ENCODE data around the gene HILPDA.

The HILPDA gene, protein sequence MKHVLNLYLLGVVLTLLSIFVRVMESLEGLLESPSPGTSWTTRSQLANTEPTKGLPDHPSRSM

DNA sequence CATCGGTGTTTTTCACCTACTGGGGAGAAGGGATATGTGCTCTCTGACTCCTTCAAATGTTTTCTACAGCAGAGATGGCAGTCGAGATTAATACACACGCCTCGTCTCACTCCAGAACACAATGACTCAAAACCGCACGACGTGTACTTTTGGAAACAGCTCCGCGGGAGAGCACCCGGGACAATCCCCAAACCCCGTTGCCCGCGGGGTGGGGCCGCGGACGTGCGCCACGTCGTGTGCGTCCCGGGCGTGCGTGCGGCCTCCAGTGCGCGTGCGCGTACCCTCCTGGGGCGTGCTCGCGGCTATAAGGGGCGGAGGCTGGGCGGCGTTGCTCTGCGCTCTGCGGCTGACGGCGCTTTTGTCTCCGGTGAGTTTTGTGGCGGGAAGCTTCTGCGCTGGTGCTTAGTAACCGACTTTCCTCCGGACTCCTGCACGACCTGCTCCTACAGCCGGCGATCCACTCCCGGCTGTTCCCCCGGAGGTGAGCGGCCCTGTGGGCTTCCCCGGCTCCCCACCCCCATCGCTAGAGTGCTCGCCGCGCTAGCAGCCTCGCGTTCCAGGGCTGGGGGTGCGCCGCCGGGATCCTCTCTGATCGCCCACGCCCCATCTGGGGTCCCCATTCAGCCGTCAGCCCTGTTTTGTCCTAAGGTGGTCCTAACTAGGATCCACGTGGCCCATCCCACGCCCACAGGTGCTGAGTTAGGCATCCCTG, at the start of gene HILPDA:
HILPDA (plus strand) TSS at position 336 of the 712 bp plus-strand sequence. CDS start 1,391 bp downstream, outside the sequence.
- TF ChIP-seq, protein P1, sequence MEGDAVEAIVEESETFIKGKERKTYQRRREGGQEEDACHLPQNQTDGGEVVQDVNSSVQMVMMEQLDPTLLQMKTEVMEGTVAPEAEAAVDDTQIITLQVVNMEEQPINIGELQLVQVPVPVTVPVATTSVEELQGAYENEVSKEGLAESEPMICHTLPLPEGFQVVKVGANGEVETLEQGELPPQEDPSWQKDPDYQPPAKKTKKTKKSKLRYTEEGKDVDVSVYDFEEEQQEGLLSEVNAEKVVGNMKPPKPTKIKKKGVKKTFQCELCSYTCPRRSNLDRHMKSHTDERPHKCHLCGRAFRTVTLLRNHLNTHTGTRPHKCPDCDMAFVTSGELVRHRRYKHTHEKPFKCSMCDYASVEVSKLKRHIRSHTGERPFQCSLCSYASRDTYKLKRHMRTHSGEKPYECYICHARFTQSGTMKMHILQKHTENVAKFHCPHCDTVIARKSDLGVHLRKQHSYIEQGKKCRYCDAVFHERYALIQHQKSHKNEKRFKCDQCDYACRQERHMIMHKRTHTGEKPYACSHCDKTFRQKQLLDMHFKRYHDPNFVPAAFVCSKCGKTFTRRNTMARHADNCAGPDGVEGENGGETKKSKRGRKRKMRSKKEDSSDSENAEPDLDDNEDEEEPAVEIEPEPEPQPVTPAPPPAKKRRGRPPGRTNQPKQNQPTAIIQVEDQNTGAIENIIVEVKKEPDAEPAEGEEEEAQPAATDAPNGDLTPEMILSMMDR (IDR thresholded peaks at IDR 0.05; ENCODE audit: borderline replicate concordance, insufficient read depth, low read depth, low read length), result no peak
- peak within 1 kb of the TSS; percentile 97 for H3K4me3 ChIP-seq (ENCODE audit: low read depth, low read length)

DNA sequence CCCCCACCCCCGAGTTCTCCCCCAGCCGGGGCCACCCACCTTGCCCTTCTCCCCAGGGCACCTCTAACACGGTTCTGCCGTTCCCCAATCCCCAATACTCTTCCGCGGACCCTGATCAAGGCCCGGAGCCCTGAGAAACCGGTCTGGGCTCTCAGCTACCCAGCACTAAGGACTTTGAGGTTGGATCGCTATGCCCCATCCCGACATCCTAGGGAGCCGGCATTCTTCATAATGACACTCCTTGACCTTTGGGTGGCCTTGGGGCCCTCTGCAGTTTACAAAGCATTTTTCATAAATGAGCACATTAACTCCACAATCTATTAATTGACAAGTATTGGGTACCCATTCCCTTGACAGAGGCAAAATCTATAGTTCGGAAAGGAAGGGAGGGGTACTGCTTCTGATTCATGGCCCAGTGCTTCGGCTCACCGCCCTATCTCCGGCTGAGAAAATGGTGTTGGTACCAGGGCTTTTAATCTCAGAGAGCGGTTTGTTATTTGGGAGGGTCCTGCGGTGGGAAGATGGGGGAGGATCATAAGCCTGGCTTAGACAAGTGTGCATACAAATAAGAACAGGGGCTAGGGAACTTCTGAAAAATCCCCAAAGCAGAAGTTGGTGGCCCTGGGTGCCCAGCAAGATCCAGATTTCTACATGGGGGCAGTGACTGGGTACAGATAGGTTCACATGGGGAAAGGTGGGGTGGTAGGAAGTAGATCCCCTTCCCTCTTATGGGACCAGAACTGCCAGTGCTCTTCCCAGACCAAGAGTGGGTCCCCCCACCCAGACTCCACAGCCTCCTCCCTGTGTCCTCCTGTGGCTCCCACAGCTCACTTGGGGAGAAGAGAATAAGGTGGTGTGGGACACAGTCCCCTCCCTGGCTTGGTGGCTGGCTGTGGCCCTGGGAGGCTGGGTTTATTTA, 49.1 kb upstream of the HILPDA start:
- H3K4me3 ChIP-seq (ENCODE audit: low read depth, low read length), result no peak overlapping the region
- TF ChIP-seq, protein P1 (IDR thresholded peaks at IDR 0.05; ENCODE audit: borderline replicate concordance, insufficient read depth, low read depth, low read length), result no peak

DNA sequence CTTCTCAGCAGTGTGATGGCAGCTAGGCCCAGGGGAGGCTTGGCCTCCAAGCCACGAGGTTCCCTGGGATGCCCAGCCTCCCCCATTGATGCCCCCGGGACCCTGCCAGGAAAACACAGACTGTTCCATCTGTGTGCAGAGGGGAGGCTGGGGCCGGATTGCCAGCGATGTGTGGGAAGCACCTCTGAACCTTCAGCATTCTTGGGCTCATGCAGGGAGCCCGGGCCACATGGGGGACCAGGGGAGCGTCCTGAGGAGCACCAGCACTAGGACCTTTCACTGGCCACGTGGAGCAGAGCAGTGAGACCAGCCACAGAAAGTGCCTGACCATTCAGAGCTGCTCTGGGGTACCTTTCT, 48.5 kb upstream of the HILPDA start:
- TF ChIP-seq, protein P1 (IDR thresholded peaks at IDR 0.05; ENCODE audit: borderline replicate concordance, insufficient read depth, low read depth, low read length), result no peak
- no peak overlapping the region for H3K4me3 ChIP-seq (ENCODE audit: low read depth, low read length)

DNA sequence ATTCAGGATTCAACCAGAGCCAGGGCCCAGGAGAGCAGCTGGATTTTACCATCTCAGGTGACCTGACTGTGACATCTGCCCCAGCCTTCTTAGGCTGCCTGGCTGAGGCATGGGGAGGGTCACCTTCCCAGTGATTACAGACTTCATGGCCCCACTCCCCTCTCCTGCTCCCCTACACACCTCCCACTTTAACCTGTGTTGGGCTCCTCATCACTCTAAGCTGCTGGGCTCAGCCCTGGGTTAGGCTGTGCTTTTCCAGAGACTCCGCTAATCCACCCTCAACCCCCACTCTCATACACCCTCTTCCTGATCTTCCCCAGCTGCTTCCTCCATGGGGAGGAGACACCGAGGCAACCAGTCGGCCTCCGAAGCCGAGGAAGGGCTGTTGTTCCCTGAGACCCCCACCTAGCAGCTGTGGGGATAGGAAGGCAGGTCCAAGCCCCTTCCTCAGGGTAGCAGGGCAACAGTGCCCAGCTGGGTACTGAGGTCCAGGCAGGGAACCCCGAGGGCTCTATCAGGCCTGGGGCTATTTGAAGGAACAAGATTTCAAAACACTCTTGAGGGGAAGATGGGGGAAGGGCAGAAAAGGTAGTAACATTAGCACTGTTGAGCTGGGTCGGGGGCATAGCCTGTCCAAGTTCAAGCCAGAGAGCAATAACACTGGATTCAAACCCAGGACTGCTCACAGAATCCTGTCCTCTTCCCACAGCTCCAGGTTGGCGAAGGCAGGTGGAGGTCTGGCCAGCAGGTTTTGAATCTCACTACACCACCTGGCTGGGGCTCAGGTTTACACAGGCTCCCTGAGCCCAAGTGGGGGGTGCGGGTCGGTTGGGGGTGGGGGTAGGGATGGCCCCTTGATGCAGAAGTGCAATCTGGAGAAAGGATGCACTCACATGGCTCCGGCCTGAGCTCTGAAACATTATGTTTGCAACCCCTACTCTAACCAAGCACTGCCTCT, 47.6 kb upstream of the HILPDA start:
- H3K4me3 ChIP-seq (ENCODE audit: low read depth, low read length), result no peak overlapping the region
- TF ChIP-seq, protein P1 (IDR thresholded peaks at IDR 0.05; ENCODE audit: borderline replicate concordance, insufficient read depth, low read depth, low read length), result no peak

DNA sequence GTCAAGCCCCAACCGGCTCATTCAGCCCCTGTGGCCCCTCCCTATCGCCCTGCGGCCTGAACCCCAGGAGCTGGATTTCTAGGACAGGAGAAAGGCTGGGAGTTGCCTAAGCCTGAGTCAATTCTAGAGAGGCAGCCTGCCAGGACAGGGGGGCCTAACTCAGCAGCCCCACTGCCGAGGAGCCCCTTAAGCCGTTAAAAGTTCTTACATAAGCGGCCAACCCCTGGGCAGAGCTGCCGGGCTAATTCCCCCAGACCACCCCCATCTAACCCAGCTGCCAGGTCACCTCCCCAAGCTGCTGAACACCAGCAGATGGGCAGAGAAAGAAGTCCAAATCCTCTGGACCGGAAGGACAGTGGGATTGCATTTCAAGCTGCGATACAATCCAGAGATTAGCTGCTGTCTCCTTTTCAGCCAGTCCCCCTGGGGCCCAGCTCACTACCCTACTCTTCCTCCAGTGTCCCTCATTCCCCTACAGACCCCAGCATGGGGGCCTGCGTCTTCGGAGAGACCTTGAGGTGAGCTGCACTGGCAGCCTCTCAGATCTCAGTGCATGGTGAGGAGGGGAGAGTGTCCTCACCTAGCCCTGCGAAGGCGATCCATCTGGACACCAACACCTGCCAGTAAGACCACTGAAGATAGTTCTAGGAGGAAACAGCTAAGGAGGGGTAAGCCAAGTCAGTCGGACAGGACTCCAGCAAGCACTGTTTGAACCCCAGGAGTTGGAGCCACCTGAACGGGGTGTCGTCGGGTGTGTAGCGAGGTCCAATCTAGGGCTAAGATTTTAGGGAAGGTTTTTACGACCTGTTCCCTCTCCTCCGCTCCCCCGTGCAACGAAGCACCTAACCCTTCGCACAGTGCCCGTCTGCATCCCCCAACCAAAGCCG, 46.7 kb upstream of the HILPDA start:
- TF ChIP-seq, protein P1 (IDR thresholded peaks at IDR 0.05; ENCODE audit: borderline replicate concordance, insufficient read depth, low read depth, low read length), result no peak
- H3K4me3 ChIP-seq (ENCODE audit: low read depth, low read length), result peak overlapping the region; percentile 64
